GM12801 (cell line): ENCODE data around the gene MPI.

ENCODE experiments used
- TF ChIP-seq, protein P1 (sequence below): IDR thresholded peaks from one replicate; pipeline ENCODE4 v1.5.1; 2011; ENCODE audit warnings: control low read depth; ENCODE audit not compliant: insufficient read length; ENCODE audit errors: extremely low read depth

Gene MPI

DNA sequence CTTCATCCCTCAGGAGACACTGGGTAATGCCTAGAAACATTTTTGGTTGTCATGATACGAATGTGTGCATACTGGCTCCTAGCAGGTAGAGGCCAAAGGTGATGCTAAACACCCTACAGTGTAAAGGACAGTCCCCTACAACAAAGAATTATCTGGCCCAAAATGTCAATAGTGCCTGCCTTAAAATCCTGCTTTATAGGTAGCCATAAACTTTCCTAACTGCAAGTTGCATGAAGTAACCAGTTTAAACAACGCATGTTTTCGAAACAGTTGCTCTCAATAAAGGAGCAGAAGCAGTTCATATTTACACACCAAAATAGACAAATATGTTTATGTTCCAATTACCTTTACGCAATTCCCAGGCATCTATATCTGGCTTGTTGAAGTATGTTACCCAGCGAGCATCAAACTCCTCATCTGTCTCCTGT lies 38.9 kb downstream of the MPI start:
- TF ChIP-seq, protein P1, sequence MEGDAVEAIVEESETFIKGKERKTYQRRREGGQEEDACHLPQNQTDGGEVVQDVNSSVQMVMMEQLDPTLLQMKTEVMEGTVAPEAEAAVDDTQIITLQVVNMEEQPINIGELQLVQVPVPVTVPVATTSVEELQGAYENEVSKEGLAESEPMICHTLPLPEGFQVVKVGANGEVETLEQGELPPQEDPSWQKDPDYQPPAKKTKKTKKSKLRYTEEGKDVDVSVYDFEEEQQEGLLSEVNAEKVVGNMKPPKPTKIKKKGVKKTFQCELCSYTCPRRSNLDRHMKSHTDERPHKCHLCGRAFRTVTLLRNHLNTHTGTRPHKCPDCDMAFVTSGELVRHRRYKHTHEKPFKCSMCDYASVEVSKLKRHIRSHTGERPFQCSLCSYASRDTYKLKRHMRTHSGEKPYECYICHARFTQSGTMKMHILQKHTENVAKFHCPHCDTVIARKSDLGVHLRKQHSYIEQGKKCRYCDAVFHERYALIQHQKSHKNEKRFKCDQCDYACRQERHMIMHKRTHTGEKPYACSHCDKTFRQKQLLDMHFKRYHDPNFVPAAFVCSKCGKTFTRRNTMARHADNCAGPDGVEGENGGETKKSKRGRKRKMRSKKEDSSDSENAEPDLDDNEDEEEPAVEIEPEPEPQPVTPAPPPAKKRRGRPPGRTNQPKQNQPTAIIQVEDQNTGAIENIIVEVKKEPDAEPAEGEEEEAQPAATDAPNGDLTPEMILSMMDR, result no peak

DNA sequence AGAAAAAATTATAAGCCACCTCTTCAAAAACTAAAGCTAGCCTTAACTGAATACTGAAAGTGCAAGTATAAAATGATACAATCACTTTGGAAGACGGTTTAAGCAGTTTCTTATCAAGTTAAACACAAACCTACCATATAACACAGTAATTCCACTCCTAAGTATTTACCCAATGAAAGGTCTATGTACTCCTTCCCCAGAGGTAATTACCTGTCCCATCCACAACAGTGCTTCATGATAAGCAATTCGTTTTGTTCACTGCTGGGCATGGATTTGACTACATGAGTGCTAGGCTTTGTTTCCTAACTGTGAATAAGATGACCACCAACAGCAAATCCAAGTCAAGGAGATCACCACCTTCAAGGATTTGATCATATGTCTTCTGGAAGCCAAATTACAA lies 43.7 kb downstream of the MPI start:
- TF ChIP-seq, protein P1, result no peak

- TF ChIP-seq, protein P1, result no peak
Observed at GRCh38 chr15:74937272-74937589, 47.4 kb downstream of the MPI start.

DNA sequence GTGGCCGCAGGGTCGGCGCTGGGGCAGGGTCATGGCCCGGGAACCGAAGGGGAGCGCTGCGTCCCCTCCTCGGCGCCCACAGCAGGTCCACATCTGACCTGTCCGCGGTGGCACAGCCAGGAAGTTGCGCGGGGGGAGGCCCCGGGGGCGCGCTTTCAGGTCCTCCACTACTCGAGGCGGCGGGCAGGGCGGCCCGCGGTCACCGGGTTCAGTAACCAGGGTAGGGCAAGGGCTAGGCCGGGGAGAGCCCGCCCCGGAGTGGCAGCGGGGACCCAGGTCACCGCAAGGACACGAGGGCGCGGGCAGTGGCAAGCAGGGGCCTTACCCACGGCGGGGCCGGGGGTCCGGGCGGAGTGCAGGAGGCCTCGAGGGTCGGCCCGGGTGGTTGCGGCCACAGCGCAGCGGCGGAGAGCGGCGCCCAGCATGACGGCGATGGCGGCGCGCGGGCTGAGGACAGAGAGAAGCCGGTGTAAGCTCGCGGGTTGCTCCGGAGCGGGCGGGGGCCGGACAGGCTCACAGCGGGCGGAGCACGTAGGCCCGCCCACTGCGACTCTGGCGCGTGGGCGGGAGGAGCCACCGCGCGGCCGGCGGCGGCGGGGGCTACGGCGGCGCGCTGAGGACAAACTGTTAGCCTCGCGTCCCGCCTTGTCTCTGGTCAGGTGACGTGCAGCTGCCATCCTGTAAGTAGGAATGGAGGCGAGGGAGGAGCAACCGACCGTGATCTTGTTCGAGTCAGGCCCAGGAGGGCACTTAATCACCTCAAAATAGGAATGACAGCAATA lies 47.9 kb downstream of the MPI start, which contains the start of gene COX5A:
Gene COX5A (minus strand): TSS at position 484 of the 782 bp plus-strand sequence. CDS start 59 bp downstream, at position 425.
- TF ChIP-seq, protein P1, result no peak

- TF ChIP-seq, protein P1, result peak; percentile 100
Observed at GRCh38 chr15:74950078-74950908, 60.5 kb downstream of the MPI start.

DNA sequence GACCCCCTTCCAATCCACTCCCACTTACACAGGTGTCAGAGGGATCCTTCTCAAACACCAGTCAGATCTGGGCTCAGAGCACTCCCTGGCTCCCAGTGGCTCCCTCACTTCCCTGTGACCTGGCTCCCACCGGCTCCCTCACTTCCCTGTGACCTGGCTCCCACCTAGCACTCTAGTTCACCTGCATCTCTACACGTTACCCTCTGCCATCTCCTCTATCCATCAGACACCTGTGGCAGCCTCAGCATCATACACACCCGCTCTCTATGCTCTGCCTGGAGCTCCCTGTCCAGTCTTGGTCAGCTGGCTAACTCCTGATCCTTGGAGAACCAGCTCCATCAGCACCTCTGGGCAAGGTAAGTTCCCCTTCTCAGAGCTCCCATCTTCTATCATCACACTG lies 61.2 kb downstream of the MPI start:
- TF ChIP-seq, protein P1, result no peak
